ENCODE results near the gene CD55.

GRCh38 chr1:207316141-207316540 lies 5.3 kb upstream of the CD55 start:
- TF ChIP-seq, protein P1, sequence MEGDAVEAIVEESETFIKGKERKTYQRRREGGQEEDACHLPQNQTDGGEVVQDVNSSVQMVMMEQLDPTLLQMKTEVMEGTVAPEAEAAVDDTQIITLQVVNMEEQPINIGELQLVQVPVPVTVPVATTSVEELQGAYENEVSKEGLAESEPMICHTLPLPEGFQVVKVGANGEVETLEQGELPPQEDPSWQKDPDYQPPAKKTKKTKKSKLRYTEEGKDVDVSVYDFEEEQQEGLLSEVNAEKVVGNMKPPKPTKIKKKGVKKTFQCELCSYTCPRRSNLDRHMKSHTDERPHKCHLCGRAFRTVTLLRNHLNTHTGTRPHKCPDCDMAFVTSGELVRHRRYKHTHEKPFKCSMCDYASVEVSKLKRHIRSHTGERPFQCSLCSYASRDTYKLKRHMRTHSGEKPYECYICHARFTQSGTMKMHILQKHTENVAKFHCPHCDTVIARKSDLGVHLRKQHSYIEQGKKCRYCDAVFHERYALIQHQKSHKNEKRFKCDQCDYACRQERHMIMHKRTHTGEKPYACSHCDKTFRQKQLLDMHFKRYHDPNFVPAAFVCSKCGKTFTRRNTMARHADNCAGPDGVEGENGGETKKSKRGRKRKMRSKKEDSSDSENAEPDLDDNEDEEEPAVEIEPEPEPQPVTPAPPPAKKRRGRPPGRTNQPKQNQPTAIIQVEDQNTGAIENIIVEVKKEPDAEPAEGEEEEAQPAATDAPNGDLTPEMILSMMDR (conservative IDR thresholded peaks at IDR 0.05; ENCODE audit: low read depth in 2 of 2): no peak
- TF ChIP-seq EZH2 (IDR thresholded peaks at IDR 0.05; ENCODE audit: low read depth, unreplicated experiment) (no peak), JUNB (IDR thresholded peaks at IDR 0.05; ENCODE audit: unreplicated experiment) (no peak), POLR2AphosphoS5 (IDR thresholded peaks at IDR 0.05; ENCODE audit: low read depth) (no peak), EZH2phosphoT487 (IDR thresholded peaks at IDR 0.05; ENCODE audit: unreplicated experiment) (no peak)

Measured in GM23338 (cell line).